GM12874 (cell line): ENCODE data around the gene SPAG7.

ENCODE experiments used
- TF ChIP-seq, protein P1 (sequence below): IDR thresholded peaks from 2 replicates; pipeline ENCODE4 v1.5.1; 2011; ENCODE audit warnings: low read depth, mild to moderate bottlenecking, control low read depth, low read length, moderate library complexity; ENCODE audit not compliant: insufficient read depth

SPAG7 gene

DNA sequence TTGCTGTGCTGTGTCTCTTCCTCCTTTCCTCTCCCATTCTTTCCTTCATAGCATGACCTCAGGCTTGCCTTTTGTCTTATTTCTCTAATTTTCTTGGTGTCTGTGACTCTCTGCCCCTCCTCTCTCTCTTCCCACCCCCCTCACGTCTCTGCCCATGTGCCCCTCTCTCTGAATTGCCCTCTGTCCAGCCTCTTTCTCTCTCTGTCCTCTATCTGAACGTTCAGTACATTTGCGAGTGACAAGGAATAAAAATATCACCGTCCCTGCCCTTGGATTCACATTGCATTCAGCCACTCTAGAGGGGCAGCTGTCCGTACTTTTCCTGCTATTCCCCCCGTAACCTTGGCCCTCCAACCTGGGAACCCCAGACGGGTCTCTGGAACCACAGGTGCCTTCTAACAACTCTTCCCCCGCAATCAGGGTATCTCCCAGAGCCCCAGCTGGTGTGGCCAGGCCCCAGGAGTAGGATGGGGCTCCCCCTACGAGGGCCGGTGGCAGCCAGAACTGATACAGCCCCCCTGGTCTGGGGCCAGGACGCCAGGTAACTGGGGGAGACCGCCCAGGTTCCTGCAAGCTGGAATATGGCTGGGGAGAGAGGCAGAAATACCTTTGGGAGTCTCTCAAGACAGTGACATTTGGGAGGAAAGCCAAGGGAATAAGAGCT lies 31.9 kb upstream of the SPAG7 start:
- TF ChIP-seq, protein P1, sequence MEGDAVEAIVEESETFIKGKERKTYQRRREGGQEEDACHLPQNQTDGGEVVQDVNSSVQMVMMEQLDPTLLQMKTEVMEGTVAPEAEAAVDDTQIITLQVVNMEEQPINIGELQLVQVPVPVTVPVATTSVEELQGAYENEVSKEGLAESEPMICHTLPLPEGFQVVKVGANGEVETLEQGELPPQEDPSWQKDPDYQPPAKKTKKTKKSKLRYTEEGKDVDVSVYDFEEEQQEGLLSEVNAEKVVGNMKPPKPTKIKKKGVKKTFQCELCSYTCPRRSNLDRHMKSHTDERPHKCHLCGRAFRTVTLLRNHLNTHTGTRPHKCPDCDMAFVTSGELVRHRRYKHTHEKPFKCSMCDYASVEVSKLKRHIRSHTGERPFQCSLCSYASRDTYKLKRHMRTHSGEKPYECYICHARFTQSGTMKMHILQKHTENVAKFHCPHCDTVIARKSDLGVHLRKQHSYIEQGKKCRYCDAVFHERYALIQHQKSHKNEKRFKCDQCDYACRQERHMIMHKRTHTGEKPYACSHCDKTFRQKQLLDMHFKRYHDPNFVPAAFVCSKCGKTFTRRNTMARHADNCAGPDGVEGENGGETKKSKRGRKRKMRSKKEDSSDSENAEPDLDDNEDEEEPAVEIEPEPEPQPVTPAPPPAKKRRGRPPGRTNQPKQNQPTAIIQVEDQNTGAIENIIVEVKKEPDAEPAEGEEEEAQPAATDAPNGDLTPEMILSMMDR = no peak

DNA sequence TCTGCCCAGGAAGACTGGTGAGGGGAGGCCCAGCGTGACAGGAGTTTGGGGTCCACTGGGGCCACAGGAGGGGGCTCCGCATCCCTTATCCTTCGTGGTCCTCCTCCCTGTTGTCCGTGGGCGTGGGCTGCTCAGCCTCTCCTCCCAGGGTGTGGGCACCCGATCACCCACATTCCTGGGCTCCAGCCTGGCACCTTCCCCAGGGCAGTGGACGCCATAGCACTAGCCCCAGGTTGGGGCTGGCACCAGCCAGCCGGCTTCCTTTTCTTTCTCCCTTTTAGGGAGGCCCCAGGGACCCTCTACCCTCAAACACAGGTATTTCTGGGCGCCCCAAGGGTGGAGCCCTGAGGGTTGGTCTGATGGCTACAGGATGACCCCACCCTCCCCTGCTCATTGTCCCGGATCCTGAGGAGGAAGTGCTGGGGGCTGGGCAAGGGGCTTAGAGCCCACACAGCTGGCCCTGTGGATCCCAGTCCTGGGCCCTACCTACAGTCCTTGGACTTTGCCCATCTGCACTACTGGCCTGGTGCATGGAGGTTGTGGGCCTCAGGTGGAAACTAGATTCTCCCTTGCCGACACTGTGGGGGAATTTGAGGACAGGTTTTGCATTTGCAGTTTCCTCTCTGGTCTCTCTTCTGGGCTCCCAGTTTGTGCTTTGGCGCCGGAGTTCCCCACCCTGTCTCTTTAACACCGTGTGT lies 31.3 kb upstream of the SPAG7 start:
- TF ChIP-seq, protein P1 = no peak

DNA sequence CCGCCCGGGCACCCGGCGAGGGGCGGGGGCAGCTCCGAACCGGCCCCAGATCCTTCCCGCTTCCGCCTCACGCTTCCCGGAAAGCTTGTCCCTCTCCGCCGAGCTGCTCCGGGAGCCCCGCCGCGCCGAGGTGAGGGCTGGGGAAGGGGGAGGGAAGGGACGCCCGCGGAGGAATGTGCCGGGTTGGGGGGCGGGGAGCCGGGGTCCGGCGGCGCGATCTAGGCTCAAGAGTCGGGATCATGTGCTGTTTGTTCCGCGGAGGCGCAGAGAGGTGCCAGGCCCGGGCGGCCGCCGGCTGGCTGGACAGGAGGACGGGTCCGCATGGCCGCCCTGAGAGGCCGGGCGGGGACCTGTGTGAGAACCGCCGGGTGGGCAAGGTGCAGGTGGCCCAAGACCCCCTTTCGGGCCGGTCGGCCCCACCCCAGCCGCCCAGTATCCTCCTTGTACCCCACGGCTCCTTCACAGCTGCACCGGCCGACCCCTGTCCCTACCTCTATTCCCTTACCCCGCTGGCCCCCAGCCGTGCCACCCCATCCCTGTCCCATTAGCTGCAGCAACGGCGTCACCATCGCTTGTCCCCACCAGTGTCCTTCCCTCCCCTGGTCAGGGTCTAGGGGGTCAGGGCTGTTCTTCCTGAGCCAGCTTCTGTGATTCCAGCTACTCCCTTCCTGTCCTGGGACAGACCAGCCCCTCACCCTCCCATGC lies 30.6 kb upstream of the SPAG7 start:
- TF ChIP-seq, protein P1 = no peak

DNA sequence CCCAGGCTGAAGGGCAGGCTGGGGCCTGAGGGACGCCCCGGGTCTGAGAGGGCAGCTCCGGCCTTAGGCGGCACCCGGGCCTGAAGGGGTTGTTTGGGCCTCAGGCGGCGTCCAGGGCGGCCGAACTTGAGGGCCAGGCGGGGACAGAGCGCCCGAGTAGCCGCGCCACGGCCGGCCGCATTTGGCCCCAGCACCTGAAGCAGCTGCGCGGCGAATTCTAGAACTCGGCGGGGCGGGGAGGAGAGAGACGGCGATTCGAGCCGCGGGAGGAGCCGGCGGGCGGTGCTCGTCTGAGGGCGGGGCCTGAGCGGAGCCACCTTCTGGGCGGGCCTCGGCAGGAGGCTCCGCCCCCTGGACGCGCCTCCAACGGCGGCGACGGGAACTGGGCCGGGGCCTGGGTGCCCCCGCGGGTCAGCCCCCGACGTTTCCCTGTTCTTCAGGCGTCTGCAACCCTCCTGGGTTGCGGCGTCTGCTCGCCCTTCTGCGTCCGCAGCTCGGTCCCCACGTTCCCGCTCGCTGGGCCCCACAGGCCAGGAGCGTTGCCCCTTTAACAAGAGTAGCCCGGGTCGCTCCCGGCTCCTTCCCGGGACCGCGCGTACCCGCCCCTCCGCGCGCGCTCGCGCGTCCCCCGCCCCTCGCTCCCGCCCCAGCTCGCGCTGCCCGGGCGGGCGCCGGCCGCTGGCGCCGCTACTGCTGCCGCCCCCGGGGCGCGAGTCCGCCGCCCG lies 29.8 kb upstream of the SPAG7 start, which contains the start of the genes INCA1 and KIF1C:
INCA1 (minus strand) TSS at position 221 of the 725 bp plus-strand sequence. CDS start 3,085 bp downstream, outside the sequence.
KIF1C (plus strand) TSS at position 649 of the 725 bp plus-strand sequence. CDS start 2,297 bp downstream, outside the sequence.
- TF ChIP-seq, protein P1 = no peak

DNA sequence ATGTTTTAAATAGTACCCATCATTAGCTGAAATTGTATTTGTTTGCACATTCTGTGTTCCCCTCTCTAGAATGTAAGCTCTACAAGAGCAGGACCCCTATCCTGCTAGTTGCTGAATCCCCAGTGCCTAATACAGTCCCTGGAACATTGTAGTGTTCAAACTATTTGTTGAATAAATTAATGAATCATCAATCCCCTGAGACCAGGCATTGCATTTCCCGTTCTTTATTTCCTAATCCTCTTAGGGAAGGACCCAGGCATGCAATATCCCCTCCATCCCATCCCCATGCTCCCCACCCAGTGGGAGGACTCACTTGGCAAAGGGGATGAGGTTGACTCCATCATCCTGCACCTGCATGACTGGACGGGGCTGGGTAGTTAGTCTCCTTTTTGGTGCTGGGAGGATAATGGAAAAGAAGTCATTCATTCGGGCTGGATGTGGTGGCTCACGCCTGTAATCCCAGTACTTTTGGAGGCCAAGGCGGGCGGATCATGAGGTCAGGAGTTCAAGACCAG lies 26.5 kb upstream of the SPAG7 start:
- TF ChIP-seq, protein P1 = no peak

DNA sequence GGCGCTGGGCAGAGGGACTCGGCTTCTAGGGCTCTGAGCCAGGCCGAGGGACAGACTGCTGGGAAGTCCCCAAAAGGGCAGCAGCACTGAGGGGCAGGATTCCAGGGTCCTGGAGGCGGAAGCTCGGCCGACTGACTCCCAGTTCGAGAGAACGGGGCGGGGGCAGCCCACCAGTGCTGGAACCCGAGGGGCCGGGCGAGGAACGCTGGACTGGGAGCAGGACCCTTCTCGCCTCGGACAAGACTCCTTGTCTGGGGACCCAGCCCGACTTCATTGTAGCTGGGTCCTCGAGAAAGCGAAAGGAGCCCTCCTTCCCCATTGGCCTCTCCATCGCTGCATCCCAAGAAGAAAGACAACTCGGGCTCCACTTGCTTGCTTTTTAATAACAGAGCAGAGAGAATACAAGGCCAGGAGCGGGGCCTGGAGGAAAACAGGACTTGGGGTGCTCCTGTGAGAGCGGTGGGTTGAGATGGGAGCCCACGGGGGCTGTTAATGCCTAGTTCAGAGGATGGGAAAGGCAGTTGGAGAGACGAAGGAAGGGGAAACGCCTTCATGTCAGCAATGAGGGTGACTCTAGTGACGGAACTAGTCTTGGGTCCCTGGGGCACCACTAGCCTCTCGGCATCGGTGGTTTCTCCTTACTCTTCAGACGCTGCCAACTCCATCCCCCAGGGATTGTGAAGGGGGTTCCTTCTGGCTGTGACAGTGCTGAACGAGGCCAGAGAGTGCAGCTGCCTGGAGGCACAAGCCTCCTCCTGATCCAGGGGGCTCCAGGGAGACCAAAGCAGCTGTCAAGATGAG lies 20.4 kb upstream of the SPAG7 start:
- TF ChIP-seq, protein P1 = no peak
